ENCODE results near the gene TBC1D5.
"Not testable (repeated sequence)": the region's sequence is repeated elsewhere in the genome, so short reads cannot be mapped to it uniquely, and the experiment has no call there.

TBC1D5 gene

DNA sequence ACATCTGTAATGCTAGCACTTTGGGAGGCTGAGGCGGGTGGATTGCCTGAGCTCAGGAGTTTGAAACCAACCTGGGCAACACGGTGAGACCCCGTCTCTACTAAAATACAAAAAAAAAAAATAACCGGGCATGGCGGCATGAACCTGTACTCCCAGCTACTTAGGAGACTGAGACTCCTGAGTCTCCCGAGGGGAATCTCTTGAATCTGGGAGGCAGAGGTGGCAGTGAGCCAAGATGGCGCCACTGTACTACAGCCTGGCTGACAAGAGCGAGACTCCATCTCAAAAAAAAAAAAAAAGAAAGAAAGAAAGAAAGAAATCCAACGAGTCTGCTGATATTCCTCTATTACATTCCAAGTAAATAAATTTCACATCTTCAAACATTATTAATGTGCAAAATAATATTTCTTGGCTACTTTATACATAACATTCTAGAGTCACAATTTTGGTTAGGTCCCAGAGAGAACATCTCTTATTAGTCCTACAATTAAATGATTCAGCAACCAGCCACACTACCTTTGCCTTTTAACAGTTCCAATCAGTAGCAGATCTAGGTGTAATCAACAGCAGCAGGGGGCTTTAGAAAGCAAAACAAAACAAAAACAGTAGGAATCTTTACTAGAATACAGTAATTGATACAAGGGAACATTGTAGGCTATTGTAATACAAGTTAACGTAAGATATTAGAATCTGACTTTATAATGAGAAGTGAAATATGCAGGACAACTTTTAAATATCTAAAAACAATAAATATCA, 195.8 kb downstream of the TBC1D5 start:
- DNase-seq (ENCODE audit: low read depth in 2 of 2), result no peak

DNA sequence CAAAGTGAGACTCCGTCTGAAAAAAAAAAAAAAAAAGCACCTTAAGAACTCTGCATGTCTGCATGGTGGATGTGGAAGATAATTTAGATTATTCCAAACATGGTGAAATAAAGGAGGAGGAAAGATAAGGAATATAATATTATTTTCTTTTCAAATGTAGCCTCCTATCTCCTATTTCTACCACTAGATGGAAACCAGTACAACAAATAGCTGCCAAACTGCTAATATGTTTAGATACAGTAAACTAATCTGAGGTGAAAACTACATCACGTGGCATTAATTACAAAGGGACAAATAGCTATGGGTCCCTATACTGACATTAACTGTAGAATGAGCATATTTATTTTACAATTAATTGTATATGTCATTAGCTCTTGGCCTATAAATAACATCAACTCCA, 197.8 kb downstream of the TBC1D5 start:
- no peak for DNase-seq (ENCODE audit: low read depth in 2 of 2)

DNA sequence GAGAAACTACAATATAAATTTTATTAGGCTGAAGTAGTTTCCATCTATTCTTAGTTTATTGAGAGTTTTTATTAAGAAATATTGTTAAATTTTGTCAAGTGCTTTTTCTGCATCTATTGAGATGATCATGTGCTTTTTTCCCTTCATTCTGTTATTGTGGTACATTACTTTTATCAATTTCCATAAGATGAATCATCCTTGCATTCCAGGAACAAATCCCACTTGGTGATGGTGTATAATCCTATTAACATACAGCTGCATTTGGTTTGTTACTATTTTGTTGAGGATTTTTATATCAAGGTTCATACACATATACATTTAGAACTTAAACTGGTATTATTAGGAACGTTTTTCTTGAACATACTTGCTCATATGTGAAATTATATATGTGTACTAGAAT, 199.8 kb downstream of the TBC1D5 start:
- no peak for DNase-seq (ENCODE audit: low read depth in 2 of 2)

DNA sequence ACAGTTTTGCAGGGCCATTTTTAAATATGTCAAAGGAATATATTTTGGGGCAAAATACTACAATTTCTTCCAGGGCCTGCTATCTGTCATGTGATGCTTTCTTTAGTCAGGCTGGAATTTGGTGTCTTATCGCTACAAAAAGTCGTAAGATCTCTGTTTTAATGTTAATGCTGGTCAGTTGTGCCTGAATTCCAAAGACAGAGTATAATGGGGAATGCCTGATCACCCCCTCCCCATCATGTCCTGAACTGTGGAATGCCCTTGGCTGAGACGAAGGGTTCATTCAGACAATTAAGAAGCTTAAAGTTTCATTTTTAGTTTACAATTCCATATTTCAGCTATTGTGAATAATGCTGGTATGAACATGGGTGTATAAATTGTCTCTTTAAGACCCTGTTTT, 203.0 kb downstream of the TBC1D5 start:
- DNase-seq (ENCODE audit: low read depth in 2 of 2), result no peak

DNA sequence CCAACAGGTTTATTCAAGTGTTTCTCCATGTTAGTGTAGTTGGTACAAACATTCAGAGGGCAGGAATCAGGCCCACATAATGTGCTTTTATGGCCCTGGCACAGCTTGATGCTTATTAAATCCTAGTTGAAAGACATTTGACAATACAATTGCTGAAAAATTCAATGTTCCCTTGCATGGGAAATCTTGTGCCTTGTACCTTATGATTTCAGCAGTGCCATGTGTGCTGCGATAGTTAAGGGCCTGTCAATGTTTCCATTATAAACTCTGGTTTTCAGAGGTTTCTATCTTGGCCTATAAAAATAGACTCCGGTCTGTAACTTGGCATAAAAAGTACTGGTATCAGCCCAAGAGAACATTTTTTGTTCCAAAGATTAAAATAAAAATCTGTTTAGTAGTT, 207.2 kb downstream of the TBC1D5 start:
- no peak for DNase-seq (ENCODE audit: low read depth in 2 of 2)

DNA sequence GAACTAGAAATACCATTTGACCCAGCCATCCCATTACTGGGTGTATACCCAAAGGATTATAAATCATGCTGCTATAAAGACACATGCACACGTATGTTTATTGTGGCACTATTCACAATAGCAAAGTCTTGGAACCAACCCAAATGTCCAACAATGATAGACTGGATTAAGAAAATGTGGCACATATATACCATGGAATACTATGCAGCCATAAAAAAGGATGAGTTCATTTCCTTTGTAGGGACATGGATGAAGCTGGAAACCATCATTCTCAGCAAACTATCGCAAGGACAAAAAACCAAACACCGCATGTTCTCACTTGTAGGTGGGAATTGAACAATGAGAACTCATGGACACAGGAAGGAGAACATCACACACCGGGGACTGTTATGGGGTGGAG, 210.0 kb downstream of the TBC1D5 start:
- DNase-seq (ENCODE audit: low read depth in 2 of 2), result not testable (repeated sequence)

DNA sequence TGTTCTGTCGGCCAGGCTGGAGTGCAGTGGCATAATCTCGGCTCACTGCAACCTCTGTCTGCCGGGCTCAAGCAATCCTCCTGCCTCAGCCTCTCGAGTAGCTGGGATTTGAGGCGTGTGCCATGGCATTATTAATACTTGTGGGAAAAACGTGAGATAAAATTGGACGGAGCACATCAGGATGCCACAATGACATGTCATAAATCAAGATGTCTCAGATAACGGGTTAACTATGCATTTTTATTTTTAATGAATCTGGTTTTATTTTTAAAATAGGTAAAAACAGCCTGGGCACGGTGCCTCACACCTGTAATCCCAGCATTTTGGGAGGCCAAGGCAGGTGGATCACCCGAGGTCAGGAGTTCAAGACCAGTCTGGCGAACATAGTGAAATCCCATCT, 212.8 kb downstream of the TBC1D5 start:
- DNase-seq (ENCODE audit: low read depth in 2 of 2), result no peak

DNA sequence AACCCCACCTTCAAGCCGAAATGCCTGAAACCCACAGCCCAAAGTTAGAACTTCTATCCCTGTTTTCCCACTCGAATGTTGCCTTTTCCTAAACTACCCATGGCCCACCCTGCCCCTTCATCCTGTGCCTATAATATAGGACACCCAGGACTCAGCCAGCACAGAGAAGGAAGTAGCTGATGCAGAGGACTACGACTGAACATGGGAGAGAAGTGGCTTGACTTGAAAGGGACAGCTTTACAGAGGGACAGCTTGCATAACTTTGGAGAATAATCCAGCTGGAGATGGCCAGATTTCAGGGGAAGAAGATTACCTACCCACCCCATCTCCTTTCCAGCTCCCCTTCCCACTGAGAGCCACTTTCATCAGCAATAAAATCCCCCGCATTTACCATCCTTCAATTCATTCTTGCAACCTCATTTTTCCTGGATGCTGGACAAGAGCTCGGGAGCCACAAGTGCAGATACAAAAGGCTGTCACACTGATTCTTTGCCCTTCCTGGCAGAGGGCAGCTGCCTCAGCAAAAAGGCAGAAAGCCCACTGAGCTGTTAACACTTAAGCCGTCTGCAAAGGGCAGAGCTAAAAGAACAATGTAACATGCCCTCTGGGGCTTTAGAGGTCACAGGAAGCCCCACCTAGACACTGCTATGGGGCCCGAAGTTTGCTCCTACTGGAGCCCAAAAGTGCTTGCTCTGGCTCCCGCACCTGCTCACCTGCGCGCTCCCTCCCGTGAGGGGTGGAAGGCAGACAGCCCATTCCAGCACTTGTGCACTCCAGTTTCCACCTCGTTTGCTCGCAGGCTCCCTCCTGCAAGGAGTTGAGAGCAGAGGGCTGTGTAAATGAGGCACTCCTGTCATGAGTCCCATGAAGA, 224.0 kb downstream of the TBC1D5 start:
- no peak for DNase-seq (ENCODE audit: low read depth in 2 of 2)

DNA sequence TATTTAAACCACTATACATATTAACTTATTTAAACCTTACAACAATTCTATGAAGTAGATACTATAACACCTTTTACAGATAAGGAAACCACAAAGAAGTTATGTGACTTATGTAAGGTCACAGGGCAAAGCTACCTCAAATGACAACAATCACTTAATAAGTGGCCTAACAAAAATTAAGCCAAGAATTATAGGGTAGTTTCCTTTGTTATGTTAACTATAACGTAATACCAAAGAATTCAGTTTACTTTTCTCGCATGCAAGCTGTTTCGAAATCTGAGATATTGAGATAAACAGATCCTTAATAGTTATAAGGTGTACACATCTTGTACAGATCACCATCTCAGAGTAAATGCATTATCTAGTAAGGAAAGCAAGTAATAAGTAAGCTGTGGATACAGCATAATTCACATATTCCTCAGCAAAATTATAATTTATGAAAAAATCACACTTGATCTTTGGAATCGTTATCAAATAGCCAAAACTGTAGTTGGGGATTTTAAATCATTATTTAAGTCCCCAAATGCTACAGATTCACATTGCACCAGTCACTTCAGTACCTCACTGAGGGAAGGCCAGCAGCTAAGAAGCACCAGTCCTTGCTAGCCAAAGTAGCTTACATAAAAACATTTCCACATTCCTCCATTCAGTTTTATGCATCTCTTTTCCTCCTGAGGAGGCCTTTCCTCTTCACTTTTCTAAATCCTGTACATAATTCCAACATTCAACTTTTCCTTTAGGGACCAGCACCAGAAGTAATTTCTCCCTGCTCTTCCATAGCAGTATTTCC, 226.8 kb downstream of the TBC1D5 start:
- DNase-seq (ENCODE audit: low read depth in 2 of 2), result no peak

DNA sequence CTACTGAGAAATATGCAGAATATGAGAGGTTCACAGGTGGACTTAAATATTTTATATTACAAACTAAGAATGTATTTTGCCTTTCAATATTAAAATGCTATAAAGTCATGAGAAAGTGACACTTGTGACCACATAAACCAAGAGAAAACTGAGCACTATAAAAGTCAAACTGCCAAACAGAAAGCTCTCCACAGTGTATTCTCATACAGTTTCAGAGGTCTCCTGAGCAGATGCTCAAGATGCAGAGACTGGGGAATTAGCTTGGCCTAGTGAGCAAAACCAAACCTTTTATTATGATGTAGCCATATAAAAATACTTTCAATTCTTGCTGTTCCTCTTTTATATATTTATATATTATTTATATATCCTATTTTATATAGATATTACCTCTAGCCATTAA, 227.8 kb downstream of the TBC1D5 start:
- DNase-seq (ENCODE audit: low read depth in 2 of 2), result no peak

DNA sequence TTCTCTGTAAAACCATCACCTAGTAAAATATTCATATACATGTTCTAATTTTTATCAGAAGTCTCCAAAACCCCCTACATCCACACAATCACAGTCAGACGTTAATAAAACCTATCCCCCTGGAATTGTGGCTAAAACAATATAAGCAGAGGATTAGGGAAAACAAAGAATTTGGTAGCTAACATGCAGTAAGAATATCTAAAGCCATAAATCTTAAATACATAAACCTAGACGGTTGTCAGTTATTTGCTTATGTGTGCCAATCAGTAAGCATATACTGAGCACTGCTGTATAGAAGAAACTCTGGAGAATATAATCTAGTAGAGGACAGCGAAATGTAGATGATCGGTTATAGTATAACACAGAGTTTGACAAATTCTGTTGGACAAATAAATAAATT, 232.2 kb downstream of the TBC1D5 start:
- DNase-seq (ENCODE audit: low read depth in 2 of 2), result no peak

DNA sequence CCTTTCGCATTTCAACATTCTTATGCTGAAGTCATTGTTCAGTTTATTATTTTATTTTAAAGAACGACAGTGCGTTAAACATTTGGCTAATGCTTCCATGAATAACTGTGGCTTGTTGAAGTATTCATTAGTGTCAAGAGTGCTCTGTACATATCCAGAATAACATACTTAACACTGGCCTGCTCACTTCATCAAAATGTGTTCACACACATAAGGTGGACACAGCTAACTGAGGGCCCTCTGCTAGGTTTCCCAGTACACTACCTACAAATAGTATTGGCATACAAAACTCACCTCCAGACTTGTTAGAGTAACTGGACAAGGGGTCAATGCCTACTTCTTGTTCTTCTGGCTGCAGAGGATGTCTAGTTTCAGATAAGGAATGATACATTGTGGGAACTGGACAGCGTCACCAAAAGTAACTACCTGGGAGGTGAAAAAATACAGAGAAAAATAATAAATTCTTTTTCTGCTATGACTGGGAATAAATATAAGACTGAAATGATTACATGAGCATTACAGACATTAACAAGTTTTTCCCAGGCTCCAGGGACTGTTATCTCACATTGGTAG, 234.2 kb downstream of the TBC1D5 start:
- no peak for DNase-seq (ENCODE audit: low read depth in 2 of 2)

DNA sequence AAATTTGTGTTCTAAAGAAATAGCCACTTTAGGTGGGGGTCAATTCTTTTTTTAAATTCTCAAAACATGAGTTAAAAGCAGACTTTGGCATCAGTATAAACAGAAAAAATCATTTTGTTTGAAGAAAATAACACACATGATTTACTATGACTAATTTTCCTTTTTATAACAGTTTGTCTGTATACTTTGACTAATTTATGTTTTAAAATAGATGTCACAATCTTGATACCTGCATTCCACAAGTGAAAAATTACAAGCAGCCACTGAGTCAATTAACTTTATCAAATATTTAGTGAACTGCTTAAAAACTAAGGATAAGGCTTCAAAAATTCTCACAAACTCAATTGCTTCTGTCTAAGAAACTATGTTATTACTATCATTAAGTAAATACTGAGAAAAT, 235.0 kb downstream of the TBC1D5 start:
- DNase-seq (ENCODE audit: low read depth in 2 of 2), result no peak

DNA sequence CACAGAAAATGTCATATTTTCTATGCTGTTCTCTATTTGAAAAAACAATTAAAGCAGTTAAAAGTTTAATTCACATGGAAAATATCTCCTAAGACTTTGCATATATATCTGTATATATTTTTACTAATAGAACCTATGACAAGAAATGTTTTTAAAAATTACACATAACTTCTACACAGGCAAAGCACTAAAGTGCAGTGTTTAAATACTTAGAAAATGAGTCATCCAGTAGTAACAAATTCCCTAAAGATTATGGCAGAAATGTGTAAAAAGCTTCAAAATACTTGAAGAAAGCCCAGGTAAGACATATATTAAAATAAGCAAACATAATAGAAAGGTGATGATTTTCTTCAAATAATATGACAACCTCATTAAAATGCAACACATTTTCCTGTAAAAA, 236.6 kb downstream of the TBC1D5 start:
- DNase-seq (ENCODE audit: low read depth in 2 of 2), result no peak

DNA sequence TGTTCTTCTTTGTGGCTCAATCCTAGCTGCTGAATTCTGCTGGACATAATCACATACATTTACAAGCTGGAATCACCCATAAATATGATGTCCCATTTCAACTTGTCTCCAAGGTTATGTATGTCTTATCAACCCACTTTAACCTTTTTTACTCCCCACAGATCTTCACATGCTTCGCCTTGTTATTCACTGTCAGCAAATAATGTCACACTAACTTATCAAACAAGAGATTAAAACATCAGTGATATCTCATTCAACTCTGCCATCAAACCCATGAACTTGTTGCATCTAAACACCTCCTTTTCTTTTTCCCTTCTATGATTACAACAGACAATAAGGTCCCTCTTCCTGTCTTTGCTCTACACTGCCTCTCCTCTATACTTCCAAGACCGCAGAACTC, 240.7 kb downstream of the TBC1D5 start:
- DNase-seq (ENCODE audit: low read depth in 2 of 2), result no peak

DNA sequence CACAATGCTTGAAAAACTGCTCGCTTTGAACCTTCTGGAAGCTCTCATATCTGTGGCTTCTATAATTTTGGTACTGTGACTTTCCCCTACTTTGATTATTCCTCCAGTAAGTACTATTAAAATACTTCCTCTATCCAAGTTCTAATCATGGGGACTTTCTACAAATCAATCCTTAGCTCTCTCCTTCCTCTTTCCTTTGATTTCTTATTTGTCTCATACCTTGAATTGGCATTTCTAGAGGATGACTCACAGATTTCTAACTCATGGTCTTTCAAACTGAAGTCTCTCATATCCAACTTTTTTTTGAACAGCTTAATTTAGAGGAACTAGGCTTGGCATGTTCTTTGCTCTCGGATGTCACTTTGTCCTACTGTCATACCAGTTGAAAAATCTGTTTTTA, 241.8 kb downstream of the TBC1D5 start:
- no peak for DNase-seq (ENCODE audit: low read depth in 2 of 2)

DNA sequence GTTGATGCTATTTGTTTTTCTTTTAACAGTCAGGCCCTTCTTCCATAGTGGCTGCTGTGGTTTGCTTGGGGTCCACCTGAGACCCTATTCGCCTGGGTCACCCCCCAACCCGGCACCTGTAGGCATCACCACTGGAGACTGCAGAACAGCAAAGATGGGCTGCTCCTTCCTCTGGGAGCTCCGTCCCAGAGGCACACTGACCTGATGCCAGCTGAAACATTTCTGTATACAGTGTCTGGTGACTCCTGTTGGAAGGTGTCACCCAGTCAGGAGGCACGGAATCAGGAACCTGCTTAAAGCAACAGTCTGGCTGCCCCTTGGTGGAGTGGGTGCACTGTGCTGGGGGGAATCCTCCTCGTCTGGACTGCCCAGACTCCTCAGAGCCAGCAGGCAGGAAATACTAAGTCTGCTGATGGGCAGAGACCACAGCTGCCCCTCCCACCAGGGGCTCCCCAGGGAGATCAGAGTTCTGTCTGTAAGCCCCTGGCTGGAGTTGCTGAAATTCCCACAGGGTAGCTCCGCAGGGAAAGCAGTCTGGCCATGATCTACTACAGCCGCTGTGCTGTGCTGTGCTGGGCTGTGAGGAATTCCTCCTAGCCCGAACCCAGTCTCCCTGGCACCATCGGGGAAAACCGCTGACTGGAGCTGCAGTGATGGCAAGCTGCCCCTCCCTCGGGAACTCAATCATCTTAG, 248.2 kb downstream of the TBC1D5 start:
- DNase-seq (ENCODE audit: low read depth in 2 of 2), result no peak

DNA sequence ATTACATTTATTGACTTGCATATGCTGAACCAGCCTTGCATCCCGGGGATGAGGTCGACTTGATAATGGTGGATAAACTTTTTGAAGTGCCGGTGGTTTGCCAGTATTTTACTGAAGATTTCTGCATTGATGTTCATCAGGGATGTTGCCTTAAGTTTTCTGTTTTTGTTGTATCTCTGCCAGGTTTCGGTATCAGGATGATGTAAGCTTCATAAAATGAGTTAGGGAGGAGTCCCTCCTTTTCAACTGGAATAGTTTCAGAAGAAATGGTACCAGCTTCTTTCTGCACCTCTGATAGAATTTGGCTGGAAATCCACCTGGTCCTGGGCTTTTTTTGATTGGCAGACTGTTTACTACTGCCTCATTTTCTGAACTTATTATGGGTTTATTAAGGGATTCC, 250.8 kb downstream of the TBC1D5 start:
- no peak for DNase-seq (ENCODE audit: low read depth in 2 of 2)

DNA sequence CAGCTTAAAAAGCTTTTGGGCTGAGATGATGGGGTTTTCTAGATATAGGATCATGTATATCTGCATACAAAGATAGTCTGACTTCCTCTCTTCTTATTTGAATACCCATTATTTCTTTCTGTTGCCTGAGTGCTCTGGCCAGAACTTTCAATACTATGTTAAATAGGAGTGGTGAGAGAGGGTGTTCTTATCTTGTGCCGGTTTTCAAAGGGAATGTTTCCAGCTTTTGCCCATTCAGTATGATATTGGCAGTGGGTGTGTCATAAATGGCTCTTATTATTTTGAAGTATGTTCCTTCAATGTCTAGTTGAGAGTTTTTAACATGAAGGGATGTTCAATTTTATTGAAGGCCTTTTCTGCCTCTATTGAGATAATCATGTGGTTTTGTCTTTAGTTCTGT, 251.2 kb downstream of the TBC1D5 start:
- DNase-seq (ENCODE audit: low read depth in 2 of 2), result not testable (repeated sequence)

DNA sequence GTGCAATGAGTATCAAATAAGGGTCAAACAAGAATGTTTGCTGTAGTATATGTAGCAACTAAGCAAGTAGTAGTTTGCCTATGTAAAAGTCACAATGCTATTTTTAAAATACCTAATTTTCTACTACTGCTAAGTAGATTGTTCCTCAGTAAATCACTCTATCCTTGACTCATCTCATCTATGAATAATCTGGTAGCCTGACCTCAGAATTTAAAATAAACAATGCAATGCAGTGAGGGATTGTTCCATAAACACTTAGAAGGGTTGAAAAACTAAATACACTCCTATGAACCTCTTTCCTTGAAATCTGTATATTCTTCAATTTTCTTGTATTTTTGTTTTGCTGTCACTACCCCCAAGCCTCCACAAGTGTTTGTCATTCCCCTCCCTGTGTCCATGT, 253.3 kb downstream of the TBC1D5 start:
- DNase-seq (ENCODE audit: low read depth in 2 of 2), result no peak

DNA sequence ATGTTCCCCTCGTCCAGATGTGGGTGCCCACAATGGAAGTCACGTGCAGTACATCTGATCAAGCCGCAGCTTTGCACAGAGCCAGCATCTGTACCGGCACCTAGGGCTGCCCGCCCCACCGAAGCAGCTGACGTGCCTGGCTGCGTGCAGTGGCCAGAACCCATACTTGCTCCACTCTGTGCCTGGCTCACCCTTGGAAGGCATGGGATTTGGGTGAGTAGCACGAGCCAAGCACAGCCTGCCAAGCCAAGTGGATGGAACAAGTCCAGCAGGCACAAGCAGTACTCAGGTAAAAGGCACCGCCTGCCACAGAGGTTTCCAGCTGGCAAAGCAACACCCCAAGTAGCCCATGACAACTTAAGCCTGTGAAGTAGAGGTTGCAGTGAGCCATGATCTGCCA, 261.3 kb downstream of the TBC1D5 start:
- no peak for DNase-seq (ENCODE audit: low read depth in 2 of 2)

All from stimulated activated CD8-positive, alpha-beta memory T cell treated with anti-CD3 and anti-CD28 coated beads, Interleukin-15, amount 100 ng/mL, for 4 hours (primary cell).